Erythroblast (primary cell): ENCODE measurements around the gene ZSCAN25.

ENCODE experiments used
- GATA1 ChIP-seq: IDR thresholded peaks from 2 replicates; pipeline ENCODE4 v1.6.1; 2011; ENCODE audit warnings: low read depth, mild to moderate bottlenecking, control low read depth, low read length, moderate library complexity
- POLR2A ChIP-seq: IDR thresholded peaks from 2 replicates; pipeline ENCODE4 v1.6.1; 2011; ENCODE audit warnings: mild to moderate bottlenecking, low read length

GRCh38 chr7:99588868-99589267 is 27.9 kb upstream of the ZSCAN25 start:
- TF ChIP-seq POLR2A (no peak), GATA1 (no peak)
